HS-27A (cell line): ENCODE results near the gene COG4.
A peak's percentile ranks its signal among the peaks of the same experiment; 100 is the strongest.
"Not testable (repeated sequence)": the region's sequence is repeated elsewhere in the genome, so short reads cannot be mapped to it uniquely, and the experiment has no call there.

Source experiments
- DNase-seq: peaks from one replicate; pipeline ENCODE4 v3.0.0-alpha.2; 2012; ENCODE audit warnings: low read depth, missing footprints

The COG4 gene

DNA sequence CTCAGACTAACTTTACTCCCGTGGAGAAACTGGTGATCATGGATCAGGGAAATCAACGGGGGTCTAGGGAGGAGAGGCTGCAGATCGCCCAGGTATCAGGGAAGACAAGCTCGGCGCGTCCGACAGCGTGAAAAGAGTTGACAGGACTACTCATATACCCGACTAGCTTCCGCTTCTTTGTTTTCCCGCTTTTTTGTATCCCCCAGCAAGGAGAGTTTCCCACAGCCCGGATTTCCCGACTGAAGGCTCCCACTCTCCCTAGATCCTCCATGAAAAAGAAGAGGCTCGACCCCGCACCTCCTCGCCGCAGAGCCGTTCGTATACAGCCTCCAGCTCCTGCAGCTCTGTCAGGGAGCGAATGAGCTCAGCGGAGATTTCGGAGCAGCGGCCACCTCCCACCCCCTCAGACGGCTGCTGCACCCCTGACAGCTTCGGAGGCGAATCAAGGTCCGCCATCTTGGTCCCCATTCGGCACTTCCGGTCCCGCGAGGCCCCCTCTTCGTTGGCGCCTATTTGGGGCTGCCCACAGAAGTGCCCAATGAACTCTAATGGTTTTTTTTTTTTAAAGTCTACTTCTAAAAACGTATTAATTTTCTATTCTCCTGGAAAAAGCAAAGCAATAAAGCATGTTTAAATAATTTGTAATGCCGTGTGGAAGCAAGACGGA is at the start of gene COG4:
Gene COG4, minus strand, starts transcription at position 479 of the 667 bp plus-strand sequence. Its CDS starts 11 bp downstream, at position 468.
- peak; percentile 89 for DNase-seq

DNA sequence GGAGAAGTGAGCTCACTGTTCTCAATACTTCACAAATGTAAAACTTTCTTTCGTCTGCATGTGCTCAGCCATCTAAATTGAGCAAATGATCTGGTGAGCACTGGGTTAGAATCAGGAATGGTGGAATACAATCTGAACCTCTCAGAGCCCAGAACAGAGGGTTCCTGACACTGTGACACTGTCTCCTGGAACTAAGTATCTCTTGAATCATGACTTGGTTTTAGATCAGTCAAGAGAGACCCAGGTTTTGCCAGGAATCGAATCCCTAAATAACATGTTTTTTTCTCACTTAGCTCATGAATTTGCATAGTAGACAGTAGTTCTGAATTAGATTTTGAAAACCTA is 49.5 kb upstream of the COG4 start:
- DNase-seq, result no peak

DNA sequence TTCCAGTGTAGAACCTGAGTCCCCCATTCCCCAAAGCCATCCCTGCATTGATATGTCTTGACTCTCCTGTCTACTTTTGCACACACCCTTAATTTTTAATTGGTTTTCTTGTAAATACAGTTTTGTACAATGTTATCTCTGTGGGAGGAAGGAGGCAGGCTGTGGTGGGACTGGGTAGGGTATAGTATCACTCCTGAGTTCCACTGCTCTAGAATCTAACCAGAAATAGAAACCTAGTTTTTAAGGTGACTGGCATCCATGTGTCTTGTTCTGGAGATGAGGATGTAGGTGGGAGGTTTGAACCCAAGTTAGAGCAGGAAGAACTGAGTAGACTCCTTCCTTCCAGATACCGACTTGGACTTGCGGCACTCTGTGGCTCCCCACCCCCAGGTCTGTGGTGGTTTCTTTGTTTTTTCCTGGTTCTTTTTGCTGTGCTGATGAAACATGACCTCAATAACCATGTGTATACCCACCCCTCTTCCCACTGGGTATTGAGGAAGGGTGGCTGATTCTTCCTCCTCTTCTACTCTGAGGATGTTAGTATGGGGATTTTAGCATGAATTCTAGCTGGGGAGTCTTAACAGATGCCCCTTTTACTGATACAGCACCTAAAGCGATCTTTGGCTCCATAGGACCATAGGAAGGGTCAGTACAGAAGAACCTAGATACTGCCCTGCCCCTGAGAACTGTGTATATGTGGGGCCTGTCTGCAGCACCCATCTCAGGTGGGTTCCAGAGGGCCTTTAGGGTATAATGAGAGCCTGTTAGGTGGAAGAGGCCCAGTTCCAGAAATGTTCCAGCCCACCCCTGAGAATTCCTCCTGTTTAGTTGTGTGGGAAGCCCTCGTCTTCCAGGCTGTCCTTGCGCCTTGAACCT is 48.9 kb upstream of the COG4 start:
- DNase-seq, result no peak

DNA sequence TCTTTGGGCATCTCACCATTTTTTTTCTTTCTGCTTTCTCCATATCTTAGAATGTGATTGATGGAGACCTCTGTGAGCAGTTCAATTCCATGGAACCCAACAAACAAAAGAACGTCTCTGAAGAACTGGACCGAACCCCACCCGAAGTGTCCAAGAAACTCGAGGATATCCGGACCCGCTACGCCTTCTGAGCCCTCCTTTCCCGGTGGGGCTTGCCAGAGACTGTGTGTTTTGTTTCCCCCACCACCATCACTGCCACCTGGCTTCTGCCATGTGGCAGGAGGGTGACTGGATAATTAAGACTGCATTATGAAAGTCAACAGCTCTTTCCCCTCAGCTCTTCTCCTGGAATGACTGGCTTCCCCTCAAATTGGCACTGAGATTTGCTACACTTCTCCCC is 48.3 kb upstream of the COG4 start:
- DNase-seq, result no peak

DNA sequence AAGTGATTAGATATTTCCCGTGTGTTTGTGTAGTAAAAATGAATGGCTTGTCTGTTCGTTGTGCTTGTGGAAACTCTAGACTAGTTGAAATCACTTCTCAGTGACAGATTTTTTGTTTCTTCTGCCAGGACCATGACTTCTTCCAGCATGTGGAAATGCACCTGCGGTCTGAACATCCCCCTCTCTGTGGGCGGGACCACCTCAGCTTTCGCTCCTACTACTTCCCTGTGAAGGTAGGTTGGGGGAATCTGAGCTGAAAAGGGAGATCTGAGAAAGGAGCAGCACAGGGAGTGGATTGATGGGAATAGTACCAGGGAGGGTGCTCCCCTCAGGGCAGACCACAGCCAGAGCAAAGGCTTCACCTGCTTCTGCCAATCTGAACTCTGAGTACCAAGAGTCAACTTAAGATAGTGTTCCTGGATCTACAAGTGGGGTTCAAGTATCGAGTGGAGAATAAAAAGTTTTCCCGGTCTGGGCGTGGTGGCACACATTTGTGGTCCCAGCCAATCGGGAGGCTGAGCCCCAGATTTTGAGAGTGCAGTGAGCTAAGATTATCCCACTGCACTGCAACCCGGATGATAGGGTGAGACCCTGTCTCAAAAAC is 47.7 kb upstream of the COG4 start:
- DNase-seq, result no peak

DNA sequence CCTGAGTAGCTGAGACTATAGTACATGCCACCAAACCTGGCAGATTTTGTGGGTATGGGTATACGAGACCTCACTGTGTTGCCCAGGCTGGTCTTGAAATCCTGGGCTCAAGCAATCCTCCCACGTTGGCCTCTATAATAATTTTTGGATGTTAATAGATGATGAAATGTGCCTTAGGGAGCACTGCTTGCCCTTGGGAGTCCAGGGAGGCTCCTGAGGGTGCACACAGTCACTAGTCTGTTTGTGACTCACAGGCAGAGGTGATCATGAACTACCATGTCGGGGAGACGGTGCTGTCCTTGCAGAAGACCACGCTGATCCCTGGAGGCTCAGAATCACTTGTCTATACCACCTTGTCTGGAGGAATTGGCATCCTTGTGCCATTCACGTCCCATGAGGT is 46.4 kb upstream of the COG4 start:
- DNase-seq, result no peak

DNA sequence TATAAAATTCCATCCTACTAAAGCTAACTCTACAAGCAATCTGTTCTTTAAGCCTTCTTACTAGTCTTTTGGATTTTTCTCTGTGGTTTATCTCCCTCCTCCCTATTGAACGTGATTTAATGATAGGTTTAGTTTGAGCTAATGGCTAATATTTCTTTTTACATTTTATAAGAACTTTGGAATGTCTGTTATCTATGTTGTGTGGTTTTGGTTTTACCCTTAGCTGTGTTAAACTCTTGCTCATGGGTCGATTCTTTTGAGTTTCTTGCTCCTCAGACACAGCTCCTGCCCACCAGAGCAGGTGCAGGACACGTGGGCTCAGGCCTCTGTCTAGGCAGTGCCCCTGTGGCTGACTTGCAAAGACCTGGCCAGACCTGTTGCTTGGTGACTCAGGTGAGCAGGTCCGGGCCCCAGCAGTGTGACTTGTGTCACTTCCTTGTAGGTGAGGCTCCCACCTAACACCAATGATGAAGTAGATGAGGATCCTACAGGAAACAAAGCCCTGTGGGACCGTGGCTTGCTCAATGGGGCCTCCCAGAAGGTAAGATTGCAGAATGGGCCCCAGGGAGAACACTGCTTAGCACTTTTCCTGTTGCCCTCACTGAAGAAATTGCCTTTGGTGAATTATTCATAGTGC is 45.4 kb upstream of the COG4 start:
- DNase-seq, result no peak

DNA sequence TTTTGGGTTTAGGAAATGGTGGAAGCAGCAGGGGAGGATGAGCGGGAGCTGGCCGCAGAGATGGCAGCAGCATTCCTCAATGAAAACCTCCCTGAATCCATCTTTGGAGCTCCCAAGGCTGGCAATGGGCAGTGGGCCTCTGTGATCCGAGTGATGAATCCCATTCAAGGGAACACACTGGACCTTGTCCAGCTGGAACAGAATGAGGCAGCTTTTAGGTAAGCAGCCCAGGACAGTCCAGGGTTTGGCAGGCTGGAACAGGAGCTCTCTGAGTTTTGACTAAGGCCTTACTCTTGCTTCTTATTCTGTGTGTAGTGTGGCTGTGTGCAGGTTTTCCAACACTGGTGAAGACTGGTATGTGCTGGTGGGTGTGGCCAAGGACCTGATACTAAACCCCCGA is 41.7 kb upstream of the COG4 start:
- no peak for DNase-seq

DNA sequence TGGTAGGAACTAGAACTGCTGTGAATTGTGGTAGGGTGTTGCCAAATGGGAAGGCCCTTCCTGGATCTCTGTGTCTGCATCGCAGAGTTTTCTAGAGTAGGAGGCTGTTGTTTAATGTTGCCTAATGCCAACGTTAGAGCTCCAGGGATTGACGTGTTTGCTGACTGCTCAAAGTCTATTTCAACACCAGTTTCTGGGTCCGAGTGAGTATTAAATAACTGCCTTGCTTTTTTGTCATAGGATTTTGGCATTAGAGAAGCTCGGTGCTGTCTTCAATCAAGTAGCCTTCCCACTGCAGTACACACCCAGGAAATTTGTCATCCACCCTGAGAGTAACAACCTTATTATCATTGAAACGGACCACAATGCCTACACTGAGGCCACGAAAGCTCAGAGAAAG is 40.3 kb upstream of the COG4 start:
- DNase-seq, result no peak

DNA sequence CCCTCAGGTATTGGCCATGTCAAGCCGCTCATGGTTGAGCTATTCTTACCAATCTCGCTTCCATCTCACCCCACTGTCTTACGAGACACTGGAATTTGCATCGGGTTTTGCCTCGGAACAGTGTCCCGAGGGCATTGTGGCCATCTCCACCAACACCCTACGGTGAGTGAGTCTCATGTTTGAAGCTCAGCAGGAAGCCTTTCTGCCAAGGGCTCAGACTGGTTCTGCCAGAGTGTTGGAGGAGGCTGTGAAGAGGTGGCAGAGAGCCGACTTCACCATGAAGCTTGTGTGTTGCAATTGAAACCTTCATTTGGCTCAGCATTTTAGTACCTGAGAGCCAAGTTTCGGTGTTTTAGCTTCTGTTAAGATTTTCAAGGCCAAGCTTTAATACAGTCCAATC is 38.3 kb upstream of the COG4 start:
- DNase-seq, result no peak

DNA sequence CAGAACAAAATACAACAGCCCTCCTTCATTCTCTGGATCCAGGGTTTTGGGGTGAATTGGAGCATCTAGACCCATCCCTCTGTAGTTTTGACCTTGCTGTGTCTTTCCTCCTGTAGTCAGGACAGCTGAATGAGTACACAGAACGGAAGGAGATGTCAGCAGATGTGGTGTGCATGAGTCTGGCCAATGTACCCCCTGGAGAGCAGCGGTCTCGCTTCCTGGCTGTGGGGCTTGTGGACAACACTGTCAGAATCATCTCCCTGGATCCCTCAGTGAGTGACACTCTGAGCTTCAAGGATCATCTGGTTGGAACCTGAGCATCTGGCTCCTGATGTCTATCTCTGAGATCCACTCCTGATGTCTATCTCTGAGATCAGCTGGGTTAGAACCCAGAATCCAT is 32.7 kb upstream of the COG4 start:
- no peak for DNase-seq

DNA sequence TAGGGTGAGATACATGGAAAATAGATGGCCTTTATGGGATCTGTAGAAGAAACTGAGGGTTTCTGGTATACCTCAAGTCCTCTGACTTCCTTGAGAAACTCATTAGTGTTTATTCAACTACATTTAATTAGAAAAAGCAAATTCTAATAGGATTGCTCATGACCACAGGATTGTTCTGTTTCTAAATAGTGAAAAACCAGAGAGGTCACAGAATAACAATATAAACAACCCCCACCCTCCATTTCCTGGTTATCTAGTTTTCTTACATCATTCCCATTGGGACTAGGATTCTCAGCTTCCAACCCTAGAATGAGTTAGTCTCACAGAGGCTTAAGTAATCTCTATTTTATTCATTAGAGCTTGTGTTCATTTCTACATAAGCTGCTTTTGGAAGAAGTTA is 30.3 kb upstream of the COG4 start:
- no peak for DNase-seq

DNA sequence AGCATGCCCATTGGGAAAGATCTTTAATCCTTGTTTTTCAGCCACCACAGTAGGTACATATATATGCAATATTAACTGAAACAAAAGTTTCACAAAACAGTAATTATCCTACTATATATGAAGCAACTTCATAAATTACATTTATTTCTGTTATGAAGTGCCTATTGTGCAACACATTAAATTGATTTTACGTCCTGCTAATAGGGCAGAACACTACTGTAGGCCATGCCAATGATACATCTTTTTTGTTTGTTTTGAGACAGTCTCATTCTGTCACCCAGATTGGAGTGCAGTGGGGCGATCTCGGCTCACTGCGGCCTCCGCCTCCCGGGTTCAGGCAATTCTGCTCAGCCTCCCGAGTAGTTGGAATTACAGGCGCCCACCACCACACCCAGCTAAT is 29.3 kb upstream of the COG4 start:
- DNase-seq, result no peak

DNA sequence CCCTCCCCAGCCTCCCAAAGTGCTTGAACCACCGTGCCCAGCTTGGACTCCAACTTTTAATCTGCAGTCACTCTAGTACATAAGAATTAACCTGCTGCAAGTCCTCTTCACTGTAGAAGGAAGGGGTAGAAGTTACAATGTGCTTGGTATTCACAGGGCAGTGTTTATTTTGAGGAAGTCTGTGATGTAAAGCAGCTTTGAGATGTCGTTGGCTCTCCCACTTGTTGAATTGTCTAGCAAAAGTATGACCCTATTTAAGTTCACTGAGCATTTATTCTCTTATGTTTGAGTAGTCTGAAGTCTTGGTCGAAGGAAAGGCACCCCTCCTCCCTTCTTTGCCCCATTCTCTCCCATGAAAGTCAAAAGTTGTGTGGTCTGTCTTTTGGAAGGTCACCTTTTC is 28.4 kb upstream of the COG4 start:
- DNase-seq, result no peak

DNA sequence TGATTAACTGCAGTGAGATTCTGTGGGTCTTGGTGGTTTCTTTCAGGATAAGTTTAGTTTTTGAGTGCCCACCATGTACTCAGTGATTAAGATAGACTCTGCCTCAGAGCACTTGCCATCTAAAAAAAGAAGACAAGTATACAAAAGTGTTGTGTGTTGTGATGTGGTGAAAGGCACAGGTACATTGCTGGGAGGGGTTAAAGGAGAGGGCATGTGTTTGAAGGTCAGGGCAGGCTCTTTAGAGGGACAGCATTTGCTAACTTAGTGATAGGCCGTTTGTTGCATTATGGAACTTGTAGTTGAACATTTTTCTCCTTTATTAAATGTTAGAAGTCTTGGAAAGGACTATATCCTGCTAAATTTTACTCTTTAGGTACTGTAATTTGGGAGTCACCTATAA is 26.7 kb upstream of the COG4 start:
- DNase-seq, result no peak

DNA sequence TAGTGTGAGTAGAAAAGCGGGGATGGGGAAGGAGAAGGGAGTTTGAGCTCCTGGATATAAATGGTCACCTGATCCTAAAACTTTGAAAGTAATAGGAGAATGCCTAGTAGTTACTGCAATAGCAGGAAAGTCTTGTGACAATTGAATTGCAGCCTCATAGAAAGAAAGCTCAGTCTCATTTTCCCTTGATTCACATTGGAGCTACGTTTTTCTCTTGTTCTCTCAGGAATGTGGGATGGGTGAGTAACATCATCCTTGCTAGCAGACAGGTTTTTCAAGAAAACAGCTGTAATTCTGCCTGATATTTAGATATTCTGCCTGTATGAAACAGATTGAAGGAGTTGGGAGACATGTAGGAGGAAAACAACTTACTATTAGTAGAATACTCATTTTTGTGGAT is 25.6 kb upstream of the COG4 start:
- DNase-seq, result no peak

DNA sequence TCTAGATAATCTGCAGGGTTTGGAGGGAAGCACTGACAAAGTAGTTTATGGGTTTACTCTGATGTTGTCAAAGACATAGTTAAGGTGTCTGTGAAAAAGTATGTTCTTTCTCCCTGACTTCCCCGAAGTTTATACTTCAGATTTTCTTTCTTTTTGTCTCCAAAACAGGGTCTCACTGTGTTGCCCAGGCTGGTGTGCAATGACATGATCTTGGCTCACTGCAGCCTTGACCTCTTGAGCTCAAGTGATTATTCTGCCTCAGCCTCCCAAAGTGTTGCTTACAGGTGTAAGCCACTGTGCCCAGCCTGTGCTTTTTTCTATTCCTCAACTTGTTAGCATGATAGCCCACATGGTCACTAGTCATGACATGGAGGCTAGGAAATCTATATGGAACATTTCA is 21.2 kb upstream of the COG4 start:
- no peak for DNase-seq

DNA sequence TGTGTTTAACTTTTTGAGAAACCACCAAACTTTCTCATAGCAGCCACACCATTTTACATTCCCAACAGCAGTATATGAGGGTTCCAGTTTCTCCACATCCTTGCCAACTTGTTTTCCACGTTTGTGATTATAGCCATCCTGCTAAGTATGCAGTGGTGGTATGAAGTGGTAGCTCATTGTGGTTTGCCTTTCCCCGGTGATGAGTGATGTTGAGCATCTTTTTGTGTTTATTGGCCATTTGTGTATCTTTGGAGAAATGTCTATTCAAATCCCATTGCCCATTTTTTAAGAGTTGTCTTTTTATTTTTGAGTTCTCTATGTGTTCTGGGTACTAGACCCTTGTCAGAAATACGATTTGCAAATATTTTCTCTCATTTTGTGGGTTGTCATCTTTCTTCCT is 17.6 kb upstream of the COG4 start:
- no peak for DNase-seq

DNA sequence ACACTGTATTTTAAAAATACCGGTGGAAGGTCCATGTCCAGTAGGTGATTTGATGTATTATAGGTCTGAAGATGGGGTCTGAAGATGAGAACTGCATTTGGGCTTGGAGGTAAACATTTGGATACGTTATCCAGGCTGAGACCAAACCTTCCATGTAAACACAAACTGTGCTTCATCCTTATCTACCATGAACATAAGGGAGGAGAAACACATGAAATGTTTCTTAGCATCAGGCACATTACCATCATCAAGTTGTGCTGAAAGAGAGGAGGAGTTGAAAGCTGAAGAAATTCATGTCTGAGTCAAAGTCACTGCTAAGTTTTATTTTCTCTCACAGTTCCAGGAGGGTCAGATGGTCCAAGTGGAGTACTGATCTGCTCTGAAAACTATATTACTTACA is 11.6 kb upstream of the COG4 start:
- no peak for DNase-seq

DNA sequence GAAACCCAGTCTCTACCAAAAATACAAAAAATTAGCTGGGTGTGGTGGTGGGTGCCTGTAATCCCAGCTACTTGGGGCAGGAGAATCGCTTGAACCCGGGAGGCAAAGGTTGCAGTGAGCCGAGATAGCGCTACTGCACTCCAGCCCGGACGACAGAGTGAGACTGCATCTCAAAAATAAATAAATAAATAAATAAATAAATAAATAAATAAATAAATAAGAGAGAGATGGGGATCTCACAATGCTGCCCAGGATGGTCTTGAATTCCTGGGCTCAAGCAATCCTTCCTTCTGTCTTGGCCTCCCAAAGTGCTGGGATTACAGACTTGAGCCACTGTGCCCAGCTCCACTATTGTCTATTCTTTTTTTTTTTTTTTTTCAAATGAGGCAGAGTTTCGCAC is 6.6 kb upstream of the COG4 start:
- DNase-seq, result not testable (repeated sequence)

DNA sequence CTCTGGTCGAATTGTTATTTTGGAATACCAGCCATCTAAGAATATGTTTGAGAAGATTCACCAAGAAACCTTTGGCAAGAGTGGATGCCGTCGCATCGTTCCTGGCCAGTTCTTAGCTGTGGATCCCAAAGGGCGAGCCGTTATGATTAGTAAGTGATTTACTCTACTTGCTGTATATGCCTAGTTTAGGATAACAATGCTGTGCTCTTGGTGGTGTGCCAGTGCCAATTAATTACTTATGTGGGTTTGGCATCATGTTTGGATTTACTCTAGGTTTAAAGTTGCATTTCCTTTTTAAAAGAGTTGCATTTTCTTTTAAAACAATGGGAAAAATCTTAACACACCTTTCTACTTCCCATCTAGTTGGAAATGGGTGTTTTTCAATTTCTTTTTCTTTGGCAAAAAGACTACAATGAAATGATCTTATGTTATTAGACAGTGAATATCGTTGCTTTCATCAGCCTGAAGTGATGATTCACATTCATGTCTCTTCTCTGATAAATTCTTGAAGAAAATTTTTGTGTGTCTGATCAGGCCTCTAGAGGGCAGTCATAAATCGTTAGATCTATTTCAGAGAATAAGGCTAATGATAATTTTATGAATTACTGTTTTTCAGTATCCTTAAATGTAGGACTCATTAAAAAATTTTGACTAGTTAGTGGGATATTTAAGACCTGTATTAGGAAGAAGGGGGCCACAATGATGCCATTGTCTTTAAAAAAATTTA is 5.9 kb upstream of the COG4 start:
- DNase-seq, result no peak

DNA sequence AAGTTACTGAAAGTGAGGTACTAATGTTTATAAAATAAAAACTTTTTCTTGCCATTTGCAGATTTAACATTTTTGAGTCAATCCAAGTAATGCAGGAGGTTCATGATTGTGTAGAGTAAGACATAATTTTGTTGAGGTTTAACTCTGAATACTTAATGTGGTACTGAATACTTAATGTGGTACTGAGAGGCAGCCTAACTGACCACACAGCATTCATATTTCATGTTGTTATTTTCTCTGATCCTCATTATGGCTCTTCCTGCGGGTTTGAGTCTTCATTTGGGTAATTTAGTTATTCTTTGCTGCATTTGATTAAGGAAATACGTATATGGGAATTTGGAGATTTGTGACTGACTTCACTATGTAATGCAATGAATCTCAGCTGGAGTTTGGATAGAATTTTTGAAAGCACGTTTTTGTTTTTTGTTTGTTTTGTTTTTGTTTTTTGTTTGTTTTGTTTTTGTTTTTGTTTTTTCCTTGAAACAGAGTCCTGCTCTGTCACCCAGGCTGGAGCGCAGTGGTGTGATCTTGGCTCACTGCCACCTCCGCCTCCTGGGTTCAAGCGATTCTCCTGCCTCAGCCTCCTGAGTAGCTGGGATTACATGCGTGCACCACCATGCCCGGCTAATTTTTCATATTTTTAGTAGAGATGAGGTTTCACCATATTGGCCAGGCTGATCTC is 4.1 kb upstream of the COG4 start:
- DNase-seq, result no peak
